WERI-Rb-1 (cell line): ENCODE measurements around the gene NUP88.

Experiments used
- DNase-seq: peaks from one replicate; pipeline ENCODE4 v3.0.0-alpha.2; 2020
- H3K27ac ChIP-seq: fragments of 250-450 bp; sonication (Bioruptor Pico); 2 replicates; pipeline ENCODE4 v1.5.1; 2020; ENCODE audit warnings: mild to moderate bottlenecking, moderate library complexity
- H3K27me3 ChIP-seq: fragments of 250-450 bp; sonication (Bioruptor Pico); 2 replicates; pipeline ENCODE4 v1.5.1; 2021; ENCODE audit warnings: mild to moderate bottlenecking, low read depth, moderate library complexity; ENCODE audit not compliant: insufficient read depth, severe bottlenecking
- H3K36me3 ChIP-seq: fragments of 250-450 bp; sonication (Bioruptor Pico); 2 replicates; pipeline ENCODE4 v1.5.1; 2020; ENCODE audit warnings: mild to moderate bottlenecking, moderate library complexity
- H3K4me3 ChIP-seq: 2 replicates; pipeline ENCODE4 v1.5.1; 2011; ENCODE audit warnings: low read depth, mild to moderate bottlenecking, control low read depth, low read length
- H3K9me3 ChIP-seq: fragments of 250-450 bp; sonication (Bioruptor Pico); 2 replicates; pipeline ENCODE4 v1.5.1; 2021; ENCODE audit warnings: mild to moderate bottlenecking, moderate library complexity; ENCODE audit not compliant: severe bottlenecking
- CTCF ChIP-seq: IDR thresholded peaks from 2 replicates; pipeline ENCODE4 v1.5.1; 2011; ENCODE audit warnings: low read depth, mild to moderate bottlenecking, control low read depth, inconsistent platforms, low read length

Gene NUP88

GRCh38 chr17:5419356-5419958 is at the start of gene NUP88:
Gene NUP88, minus strand, starts transcription at chr17:5419662. Its CDS starts 12 bp downstream, at chr17:5419650.
- peak within 1 kb of the TSS; percentile 71 for H3K4me3 ChIP-seq
- DNase-seq: peak; percentile 97
- no peaks in the 10 kb centered on the region for H3K9me3 ChIP-seq
- H3K36me3 ChIP-seq: peaks cover 69% of the 10 kb centered on the region
- peak within 1 kb of the TSS; percentile 90 for H3K27ac ChIP-seq
- H3K27me3 ChIP-seq: no peaks in the 10 kb centered on the region
- TF ChIP-seq CTCF: no peak

GRCh38 chr17:5468075-5468473 is 48.6 kb upstream of the NUP88 start:
- no peaks in the 10 kb centered on the region for H3K27me3 ChIP-seq
- DNase-seq: peak; percentile 12

GRCh38 chr17:5467416-5467815 is 48.0 kb upstream of the NUP88 start:
- H3K4me3 ChIP-seq: peak overlapping the region; percentile 97
- H3K36me3 ChIP-seq: peaks cover 31% of the 10 kb centered on the region
- no peaks in the 10 kb centered on the region for H3K9me3 ChIP-seq
- no peak overlapping the region for H3K27ac ChIP-seq
- DNase-seq: no peak
- TF ChIP-seq CTCF: no peak
- H3K27me3 ChIP-seq: no peaks in the 10 kb centered on the region

More at GRCh38 chr17:5468075-5468473, 48.6 kb upstream of the NUP88 start:
- peak overlapping the region; percentile 74 for H3K27ac ChIP-seq
- no peak for TF ChIP-seq CTCF
- peak overlapping the region; percentile 97 for H3K4me3 ChIP-seq
- H3K9me3 ChIP-seq: no peaks in the 10 kb centered on the region
- H3K36me3 ChIP-seq: peaks cover 27% of the 10 kb centered on the region

GRCh38 chr17:5466295-5466694 is 46.8 kb upstream of the NUP88 start:
- Histone ChIP-seq H3K9me3 (no peaks in the 10 kb centered on the region), H3K36me3 (peaks cover 34% of the 10 kb centered on the region), H3K4me3 (no peak overlapping the region), H3K27me3 (no peaks in the 10 kb centered on the region), H3K27ac (no peak overlapping the region)
- no peak for DNase-seq
- no peak for TF ChIP-seq CTCF

- H3K27me3 ChIP-seq: no peaks in the 10 kb centered on the region
- H3K9me3 ChIP-seq: no peaks in the 10 kb centered on the region
- no peak overlapping the region for H3K27ac ChIP-seq
- no peak overlapping the region for H3K4me3 ChIP-seq
- no peak for DNase-seq
- TF ChIP-seq CTCF: no peak
- peaks cover 45% of the 10 kb centered on the region for H3K36me3 ChIP-seq
Observed at GRCh38 chr17:5464717-5465507, 45.5 kb upstream of the NUP88 start.
